K562 treated with DMSO at 1 percent for 24 hours (cell line): Measurements from ENCODE around the gene GPRASP2. TPM values are rescaled to one million over a fixed set of nuclear protein-coding genes. Genes with fewer than 3 reads are reported as not detected.

ENCODE experiments used
- total RNA-seq: library from RNA; unstranded; fragments of 300-600 nt; gene quantifications from 2 replicates; pipeline ENCODE4 v1.2.3, GENCODE V29; 2022; ENCODE audit warnings: low read depth; ENCODE audit not compliant: insufficient read depth

GPRASP2 gene
- 4.2 and 5.2 TPM in 2 replicates for total RNA-seq

DNA sequence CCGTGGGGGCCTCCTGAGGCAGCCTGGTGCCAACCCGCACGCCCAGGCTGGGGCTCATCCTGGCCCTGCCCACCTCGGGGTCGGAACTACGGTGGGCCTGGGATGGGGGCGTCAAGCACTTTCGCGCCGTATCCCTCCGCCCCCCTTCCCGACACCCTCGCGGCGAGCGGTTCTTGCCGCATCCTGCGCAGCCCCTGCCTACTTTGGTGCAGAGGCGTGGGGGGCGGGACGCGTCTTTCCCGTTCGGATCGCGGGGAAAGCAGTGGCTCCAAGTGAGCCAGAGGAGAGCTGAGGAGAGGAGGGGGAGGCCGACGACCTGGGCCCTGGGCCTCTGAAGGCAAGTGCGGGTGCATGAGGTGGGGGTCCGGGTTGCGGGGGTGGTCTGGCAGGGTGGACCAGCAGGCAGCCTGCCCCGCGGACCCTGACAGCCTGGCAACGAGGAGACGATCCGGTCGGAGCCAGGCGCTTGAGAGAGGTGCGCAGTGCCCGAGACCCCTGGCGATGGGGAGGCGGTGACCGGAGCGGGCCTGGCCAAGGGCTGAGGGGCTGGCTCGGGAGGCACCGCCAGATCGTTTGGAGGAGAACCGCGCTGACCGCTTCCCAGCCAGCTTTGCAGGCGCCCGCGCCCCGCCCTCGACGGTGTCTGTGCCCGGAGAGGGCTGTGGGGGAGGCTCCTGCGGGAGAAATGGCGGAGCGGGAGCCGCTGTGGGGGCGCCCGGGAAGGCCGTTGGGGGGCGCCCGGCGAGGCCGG is at the start of gene GPRASP2:
GPRASP2 (plus strand) TSS at position 233 of the 751 bp plus-strand sequence. CDS start 2,422 bp downstream, outside the sequence.

DNA sequence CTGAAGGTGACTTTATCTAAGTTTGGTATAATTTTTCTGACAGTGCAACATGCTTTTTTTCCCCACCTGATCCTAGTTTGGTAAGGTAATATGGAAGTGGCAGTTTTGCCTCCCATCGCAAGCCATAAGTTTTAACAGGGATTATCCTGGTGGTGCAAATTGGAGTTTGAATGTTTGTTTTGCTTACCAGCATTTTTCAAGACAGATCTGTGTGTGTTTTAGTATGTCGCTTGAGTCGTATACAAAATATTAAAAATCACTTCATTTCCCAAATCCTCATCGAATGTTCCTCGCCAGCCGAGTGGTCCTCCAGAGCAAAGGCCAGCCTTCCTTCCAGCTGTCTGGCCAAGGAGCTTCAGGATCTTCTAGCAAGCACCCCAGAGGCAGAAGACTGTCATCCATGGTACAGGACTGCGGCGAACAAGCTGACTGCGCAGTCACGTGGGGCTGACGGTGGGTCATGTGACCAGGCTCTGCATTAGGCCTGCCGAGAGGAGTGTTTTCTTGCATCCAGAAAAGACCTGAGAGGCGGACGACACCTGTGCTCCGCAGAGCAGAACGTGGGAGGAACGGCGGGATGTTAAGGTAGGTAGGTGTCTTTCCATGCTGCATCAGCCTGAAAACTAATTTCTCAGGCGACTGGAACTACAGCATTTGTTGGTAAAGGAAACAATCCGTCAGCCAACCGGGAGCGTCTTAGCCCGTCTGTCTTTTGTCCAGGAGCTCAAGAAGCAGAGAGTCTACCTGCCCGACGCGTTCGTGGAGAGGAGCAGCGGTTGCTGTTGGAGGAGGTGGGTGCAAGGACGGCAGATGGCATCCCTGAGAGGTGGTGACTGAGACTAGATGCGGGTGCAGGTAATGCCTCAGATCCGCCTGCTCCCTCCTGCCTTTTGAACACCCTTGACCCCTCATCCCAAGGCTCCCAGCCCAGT is 8.3 kb downstream of the GPRASP2 start, which contains the start of gene GPRASP3:
GPRASP3 (plus strand) TSS at position 507 of the 932 bp plus-strand sequence. CDS start 28,253 bp downstream, outside the sequence.

Other genes starting within 250 kb of the GPRASP2 start
- gene TCP11X2, start 240.6 kb upstream of the GPRASP2 start, total RNA-seq, result not detected in 2 replicates
- 2.5 TPM in 1 of 2 replicates, not detected in the other for gene TMSB15A, start 195.7 kb upstream of the GPRASP2 start, total RNA-seq
- gene ARMCX5, start 112.9 kb upstream of the GPRASP2 start, total RNA-seq, result 6.8 and 12.1 TPM in 2 replicates
- 0.09 and 0.31 TPM in 2 replicates for gene GPRASP1, start 61.0 kb upstream of the GPRASP2 start, total RNA-seq
- 1.4 and 1.8 TPM in 2 replicates for gene GPRASP3, start 8.3 kb downstream of the GPRASP2 start, total RNA-seq
- 0.65 TPM in 1 of 2 replicates, not detected in the other for gene RAB40AL, start 224.8 kb downstream of the GPRASP2 start, total RNA-seq